Ishikawa (cell line): Measurements from ENCODE around the gene SIGLEC6.

ENCODE experiments used
- CEBPB ChIP-seq: IDR thresholded peaks from 2 replicates; pipeline ENCODE4 v1.6.1; 2012
- CREB1 ChIP-seq: IDR thresholded peaks from 2 replicates; pipeline ENCODE4 v1.6.1; 2012; ENCODE audit warnings: low read depth
- EGR1 ChIP-seq: IDR thresholded peaks from 2 replicates; pipeline ENCODE4 v1.6.1; 2012
- EP300 ChIP-seq: IDR thresholded peaks from 2 replicates; pipeline ENCODE4 v1.6.1; 2012; ENCODE audit warnings: borderline replicate concordance
- FOXM1 ChIP-seq: IDR thresholded peaks from 2 replicates; pipeline ENCODE4 v1.6.1; 2012; ENCODE audit warnings: low read depth, borderline replicate concordance
- MAX ChIP-seq: IDR thresholded peaks from 2 replicates; pipeline ENCODE4 v1.6.1; 2012
- NFIC ChIP-seq: IDR thresholded peaks from 2 replicates; pipeline ENCODE4 v1.6.1; 2012
- RAD21 ChIP-seq: IDR thresholded peaks from 2 replicates; pipeline ENCODE4 v1.6.1; 2012; ENCODE audit warnings: low read depth
- REST ChIP-seq: IDR thresholded peaks from 2 replicates; pipeline ENCODE4 v1.6.1; 2012; ENCODE audit warnings: low read depth, mild to moderate bottlenecking
- TAF1 ChIP-seq: IDR thresholded peaks from 2 replicates; pipeline ENCODE4 v1.6.1; 2012; ENCODE audit warnings: low read depth, mild to moderate bottlenecking
- TCF12 ChIP-seq: IDR thresholded peaks from 2 replicates; pipeline ENCODE4 v1.6.1; 2012; ENCODE audit warnings: low read depth
- TEAD4 ChIP-seq: IDR thresholded peaks from 2 replicates; pipeline ENCODE4 v1.6.1; 2012
- USF1 ChIP-seq: IDR thresholded peaks from 2 replicates; pipeline ENCODE4 v1.6.1; 2012
- YY1 ChIP-seq: IDR thresholded peaks from 2 replicates; pipeline ENCODE4 v1.6.1; 2012; ENCODE audit warnings: low read depth
- ZBTB7A ChIP-seq: IDR thresholded peaks from 2 replicates; pipeline ENCODE4 v1.6.1; 2012; ENCODE audit warnings: low read depth

The SIGLEC6 gene

GRCh38 chr19:51547397-51548212, 16.1 kb upstream of the SIGLEC6 start:
- TF ChIP-seq TAF1 = no peak
- TF ChIP-seq RAD21 = no peak
- no peak for TF ChIP-seq EP300
- TF ChIP-seq ZBTB7A = no peak
- no peak for TF ChIP-seq CEBPB
- no peak for TF ChIP-seq TCF12
- TF ChIP-seq CREB1 = no peak
- no peak for TF ChIP-seq TEAD4
- no peak for TF ChIP-seq NFIC
- TF ChIP-seq USF1 = no peak
- TF ChIP-seq MAX = no peak
- TF ChIP-seq FOXM1 = no peak
- no peak for TF ChIP-seq EGR1
- no peak for TF ChIP-seq REST
- TF ChIP-seq YY1 = no peak

DNA sequence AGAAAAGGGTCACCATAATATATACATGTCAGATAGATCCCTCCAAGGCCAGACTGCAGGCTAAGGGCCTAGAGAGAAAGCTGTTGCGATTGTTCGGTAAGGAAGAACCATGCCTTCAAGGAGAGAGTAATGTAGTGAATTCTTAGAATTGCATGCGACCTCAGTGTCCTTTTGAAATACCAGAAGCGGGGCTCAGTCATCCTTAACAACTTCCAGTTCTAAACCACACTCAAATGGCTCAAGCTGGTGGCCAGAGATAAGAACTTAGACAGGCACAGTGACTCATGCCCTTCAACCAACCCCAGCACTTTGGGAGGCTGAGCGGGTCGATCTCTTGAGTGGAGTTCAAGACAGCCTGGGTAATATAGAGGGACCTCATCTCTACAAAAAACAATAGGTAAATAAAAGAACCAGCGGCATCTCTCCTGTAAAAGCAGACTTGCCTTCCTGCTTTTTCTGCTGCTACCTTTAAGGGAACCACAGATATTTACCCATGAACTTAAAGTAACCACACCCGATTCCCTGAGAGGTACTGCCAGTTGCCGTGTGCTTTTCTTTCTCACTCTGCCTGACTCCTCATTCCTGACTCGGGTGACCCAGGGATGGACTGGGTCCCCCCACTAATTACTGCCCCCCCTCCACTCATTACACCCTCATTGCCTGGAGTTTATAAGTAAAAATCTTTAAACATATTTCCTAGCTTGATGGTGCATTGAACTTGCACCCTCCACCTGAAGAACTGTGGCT, 15.4 kb upstream of the SIGLEC6 start:
- TF ChIP-seq CREB1 = no peak
- no peak for TF ChIP-seq RAD21

DNA sequence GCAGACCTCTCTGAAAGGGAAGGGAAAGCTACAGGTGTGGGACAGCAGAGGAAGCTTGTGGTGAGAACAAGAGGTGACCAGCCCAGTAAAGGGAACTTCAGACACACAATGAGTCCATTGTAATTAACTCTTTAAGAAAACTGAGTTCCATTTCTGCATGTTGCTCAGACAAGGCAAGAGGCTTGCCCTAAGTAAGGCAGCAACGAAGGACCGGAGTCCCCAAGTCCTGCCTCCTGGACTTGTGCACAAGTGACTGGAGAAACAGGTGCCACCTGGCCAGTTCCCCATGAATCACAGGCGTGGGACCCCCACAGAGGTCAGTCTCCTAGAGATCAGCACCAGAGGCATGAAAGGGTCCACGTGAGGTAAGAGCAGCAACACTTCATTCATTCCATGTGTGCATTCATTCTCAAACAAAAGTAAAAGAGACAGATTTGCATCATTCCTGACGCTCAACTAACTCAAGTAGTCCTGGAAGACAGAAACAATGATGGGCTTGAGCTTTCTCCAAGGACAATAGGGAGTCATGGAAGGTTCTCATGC, 14.7 kb upstream of the SIGLEC6 start:
- no peak for TF ChIP-seq MAX
- no peak for TF ChIP-seq REST
- no peak for TF ChIP-seq CEBPB
- TF ChIP-seq FOXM1 = no peak
- no peak for TF ChIP-seq EGR1
- TF ChIP-seq NFIC = no peak
- no peak for TF ChIP-seq EP300
- no peak for TF ChIP-seq TAF1
- no peak for TF ChIP-seq RAD21
- TF ChIP-seq YY1 = no peak
- no peak for TF ChIP-seq CREB1
- no peak for TF ChIP-seq ZBTB7A
- TF ChIP-seq TEAD4 = no peak
- TF ChIP-seq TCF12 = no peak
- TF ChIP-seq USF1 = no peak

DNA sequence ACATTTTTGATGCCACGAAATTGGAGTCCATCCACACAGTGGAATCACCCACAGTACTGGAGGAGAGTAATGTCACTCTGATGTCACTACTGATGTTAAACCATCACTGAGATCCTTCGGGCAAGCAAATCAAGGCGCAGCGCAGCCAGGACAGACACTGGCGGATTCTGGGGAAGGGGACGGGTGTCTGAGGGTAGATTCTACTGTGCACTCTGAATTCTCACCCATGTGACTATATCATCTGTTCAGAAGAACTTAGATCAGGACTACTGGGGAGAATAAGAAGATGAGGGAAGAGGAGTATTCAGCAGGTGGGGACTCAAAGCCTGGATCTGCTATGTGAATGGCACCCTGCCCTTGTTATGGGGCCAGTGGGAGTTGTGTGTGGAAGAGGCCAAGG, 12.6 kb upstream of the SIGLEC6 start:
- TF ChIP-seq NFIC = no peak
- no peak for TF ChIP-seq RAD21
- TF ChIP-seq REST = no peak
- no peak for TF ChIP-seq EGR1
